Fibroblast of skin of right quadriceps (primary cell): ENCODE results near the gene SLC38A1.

ENCODE experiments used
- DNase-seq: peaks from one replicate; pipeline ENCODE4 v3.0.0-alpha.2; 2013

The SLC38A1 gene

DNA sequence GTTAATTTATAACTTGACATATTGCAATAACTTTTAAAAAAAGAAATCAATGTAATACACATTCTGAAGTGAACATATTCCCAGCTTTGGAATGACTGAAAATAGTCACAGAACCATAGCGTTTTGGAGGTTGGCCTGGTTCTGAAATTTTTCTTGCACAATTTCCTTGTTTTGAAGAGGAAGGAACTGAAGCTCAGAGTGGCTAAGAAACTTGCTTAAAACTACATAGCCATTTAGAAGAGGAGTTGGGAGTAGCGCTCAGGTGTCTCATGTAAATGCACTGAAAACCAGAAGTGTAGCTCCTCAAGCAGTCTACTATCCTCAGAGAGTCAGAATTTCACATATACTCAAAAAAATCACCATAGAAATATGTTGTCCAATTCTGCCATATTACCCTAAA, 41.2 kb downstream of the SLC38A1 start:
- DNase-seq = no peak

DNA sequence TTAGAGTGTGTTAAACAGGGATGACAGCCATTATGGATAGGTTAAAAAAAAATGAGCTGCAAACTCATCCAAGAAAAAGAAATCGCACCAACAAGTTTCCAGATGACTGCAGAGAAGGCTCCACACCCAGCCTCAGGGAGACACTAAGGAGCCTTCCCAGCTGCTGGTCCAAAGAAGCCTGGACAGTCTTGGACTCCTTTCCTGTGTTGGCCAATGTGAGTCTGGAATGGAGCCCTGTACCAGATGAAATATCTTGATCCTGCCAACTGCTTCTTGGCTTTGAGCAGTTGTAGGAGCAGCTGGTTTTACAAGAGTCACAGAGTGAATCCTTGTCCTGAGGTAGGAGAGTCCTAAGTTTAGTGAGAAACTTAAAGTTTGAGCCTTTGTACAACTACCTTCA, 44.5 kb downstream of the SLC38A1 start:
- peak; percentile 22 for DNase-seq

- DNase-seq = no peak
Observed at GRCh38 chr12:46223047-46223446, 45.8 kb downstream of the SLC38A1 start.

DNA sequence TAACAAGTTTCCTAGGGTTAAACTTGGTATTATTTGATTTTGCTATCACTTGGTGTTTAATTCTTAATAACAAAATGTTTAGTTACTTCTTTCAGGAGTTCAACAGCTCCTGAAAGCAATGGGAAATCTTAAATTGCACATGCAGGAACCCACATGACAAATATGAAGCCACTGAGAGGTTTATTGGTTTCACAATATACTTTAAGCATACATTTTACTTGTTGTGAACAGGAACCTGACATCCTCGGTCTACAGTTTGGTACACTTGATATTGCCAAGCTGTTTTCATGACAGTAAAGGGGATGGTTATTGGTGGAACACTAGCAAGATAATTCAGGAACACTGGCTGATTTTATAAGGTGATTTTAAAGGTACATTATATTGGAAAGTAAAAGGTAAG, 46.2 kb downstream of the SLC38A1 start:
- no peak for DNase-seq

DNA sequence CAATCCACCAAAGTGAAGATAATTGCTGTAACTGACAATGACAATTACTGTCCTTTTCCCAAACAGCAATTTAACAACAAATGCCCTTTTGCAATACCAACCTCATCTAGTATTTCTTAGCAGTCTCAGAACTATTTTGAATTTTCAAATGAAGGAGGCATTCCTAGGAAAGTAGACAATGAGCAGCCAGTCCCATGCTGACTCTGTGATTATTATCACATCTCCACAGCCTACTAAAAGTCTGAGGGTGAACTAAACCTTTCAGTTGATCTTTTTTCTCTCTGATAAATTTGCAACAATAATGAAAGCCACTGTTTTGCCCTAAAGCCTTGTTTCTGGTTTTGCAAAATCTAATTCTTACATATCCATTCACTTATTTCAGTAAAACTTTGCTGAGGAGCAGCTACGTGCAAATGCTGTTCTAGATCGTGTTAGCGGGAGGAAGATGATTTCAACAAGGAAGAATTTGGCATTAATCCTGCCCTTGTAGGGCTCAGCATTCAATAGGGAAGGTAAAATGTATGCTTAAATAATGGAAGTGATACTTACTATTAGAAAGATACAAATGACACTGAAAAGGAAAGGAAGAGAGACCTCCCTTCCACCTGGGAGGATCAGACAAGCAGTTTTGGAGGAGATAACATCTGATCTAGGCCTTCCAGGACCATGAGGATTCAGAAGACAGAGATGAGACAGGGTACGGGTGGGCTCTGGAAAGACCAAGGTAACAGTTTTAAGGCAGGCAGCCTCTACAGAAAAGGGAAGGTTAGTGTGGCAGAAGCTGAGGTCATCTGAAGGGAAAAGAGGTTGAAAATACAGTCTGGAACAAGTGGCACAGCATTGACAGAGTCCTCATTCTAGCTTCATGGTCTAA, 47.4 kb downstream of the SLC38A1 start:
- DNase-seq = peak; percentile 55

DNA sequence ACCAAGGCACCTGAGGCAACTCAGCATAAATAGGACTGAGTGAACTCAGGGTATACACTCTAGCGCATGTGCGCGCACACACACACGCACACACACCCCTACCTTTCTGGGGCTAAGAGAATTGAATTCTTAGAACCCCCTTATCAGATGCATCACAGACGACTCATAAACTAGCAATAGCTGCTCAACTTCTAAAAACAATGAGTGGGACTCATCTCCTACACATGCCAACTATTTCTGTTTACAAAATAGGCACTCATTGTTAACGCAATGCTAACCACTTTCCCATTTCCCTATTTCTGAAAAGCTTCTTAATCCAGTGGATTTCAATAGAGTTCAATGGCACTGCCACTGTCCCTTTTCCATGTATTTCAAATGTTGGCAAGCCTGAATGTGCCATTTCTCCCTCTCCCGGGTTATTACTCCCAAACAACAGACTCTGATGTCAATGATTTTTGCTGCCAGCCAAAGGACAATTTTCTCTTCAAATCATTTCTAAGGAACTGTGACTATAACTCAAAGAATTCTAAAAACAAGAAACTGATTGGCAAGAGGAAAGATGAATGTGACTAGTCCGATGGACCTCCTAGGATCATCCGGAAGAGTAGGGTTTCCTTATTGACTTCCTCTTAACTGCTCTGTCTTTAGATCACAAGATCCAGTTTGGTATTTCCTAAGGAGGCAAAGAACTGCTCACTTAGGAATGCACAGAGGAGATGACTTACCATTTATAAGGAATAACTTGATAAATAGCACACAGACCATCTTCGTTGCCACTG, 48.8 kb downstream of the SLC38A1 start:
- DNase-seq = peak; percentile 77

DNA sequence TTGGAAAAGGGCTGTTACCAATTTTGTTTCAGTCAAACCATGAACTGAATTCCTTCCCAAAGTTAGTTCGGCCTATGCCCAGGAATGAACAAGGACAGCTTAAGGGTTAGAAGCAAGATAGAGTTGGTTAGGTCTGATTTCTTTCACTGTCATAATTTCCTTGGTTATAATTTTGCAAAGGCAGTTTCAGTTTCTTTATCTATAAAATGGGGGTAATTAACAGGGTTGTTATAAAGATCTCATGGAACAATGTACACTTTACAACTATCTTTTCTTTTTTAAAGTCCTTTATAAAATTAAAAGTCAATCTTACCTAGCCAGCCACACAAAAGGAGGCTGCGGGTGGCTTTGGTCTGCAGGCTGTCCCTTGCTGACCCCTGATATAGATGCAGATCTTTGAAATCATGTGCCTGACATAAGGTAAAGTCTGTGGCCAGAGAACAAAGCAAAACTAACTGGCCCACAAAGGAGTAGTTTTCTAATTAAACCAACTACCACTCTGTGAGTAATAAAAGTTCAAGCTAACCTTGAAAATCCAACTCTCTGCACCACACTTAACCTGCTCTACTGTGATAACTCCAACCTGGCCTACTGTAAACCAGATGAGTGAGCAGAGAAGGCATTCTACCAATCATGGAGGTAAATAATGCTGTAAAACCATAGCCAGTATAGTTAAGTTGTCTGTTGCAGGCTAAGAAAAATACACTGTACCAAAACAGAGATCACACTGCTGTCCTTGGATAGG, 49.5 kb downstream of the SLC38A1 start:
- DNase-seq = no peak

- no peak for DNase-seq
Observed at GRCh38 chr12:46218322-46219095, 50.3 kb downstream of the SLC38A1 start.

GRCh38 chr12:46217541-46218321, 51.1 kb downstream of the SLC38A1 start:
- DNase-seq = no peak

DNA sequence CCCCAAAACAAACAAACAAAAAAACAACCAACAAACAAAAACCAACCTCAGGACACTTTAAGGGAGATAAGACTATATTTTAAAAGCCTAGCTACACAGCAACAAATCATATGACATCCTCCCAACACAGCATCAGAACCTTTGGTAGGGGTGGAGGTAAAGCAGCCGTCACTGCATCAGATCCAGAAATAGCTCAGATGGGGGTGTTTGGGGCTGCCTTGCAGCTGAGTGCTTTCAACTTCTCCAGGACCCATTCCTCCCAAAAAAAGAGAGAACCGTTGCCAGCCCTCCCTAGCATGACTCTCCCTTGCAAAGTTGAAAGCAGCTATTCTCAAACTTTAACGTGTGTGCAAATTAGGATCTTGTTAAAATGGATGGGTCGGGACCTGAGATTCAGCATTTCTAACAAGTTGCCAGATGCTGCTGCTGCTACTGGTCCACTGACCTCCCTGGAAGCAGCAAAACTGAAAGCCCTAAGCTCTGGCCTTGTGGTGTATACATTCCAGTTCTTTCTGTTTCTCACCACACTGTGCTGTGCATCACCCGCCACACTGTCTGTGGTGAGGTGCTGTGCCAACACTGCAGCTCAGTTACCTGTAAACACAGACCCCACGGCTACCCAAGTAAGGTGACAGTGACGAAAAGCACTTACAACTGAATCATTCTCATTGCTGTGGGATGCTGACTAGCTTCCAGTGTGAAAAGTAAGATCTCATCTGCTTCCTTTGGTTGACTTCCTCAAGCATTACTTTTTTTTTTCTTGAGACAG, 54.0 kb downstream of the SLC38A1 start:
- DNase-seq = no peak

DNA sequence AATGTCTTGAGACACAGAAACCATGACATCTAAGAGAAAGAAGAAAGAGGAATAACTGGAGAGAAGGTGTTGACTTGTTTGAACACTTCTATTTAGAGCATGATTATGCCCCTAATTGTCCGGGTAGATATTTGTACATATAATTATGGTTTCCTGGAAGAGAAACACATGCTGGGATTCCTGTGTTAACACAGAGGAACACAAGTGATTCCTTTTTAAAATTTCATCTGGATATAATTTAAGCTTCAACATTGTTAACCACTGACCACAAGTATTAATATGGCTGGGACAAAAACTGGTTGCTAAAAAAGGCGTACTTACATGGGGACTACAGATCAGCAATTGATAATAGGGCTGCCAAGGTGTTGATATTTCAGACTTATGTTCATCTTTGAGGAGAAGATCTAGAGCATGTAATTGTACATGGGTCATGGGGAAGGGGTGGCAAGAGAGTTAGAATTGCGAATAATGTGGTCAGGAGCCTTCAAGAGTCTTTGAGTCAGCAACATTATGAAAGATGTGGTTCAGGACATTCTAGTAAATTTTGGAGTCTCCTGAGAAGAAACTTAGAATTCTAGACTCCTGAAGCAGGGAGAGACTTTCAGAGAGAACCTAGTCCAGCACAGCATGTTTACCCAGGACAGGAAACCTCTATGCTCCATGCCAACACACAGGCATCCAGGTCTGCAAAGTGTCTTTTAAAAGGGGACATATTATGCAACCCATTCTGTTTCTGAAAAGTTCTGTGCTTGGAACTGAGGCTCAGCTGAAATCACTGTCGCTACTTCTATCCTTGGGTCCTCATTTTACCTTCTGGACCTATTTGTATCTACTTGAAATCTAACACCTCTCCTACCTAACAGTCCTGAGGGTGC, 56.5 kb downstream of the SLC38A1 start:
- DNase-seq = peak; percentile 47

DNA sequence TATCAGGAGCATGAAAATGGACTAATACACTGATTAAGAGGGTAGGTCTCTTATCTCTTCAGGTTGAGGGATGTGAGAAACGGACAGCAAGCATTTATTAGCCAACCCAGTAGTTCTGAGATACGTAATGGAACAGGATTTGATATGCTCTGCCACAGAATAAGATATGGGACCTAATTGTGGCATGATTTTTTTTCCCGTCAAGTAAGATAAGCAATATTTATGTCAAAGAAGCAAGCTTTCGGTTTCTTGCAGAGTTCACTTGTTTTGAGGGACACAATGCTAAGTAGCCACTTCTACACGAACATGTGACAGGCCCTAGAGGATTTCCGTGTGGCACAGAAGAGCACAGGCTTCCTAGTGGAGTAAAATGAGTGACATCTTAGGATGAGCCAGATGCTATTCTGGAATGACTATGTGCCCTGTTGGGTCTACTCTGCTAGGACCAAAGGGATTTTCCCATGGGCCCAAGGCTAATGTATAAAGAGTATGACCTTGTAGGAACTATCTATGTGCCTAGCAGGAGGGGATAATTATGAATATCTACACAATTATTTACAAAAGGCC, 57.9 kb downstream of the SLC38A1 start:
- DNase-seq = no peak

GRCh38 chr12:46209914-46210872, 58.6 kb downstream of the SLC38A1 start:
- DNase-seq = no peak

DNA sequence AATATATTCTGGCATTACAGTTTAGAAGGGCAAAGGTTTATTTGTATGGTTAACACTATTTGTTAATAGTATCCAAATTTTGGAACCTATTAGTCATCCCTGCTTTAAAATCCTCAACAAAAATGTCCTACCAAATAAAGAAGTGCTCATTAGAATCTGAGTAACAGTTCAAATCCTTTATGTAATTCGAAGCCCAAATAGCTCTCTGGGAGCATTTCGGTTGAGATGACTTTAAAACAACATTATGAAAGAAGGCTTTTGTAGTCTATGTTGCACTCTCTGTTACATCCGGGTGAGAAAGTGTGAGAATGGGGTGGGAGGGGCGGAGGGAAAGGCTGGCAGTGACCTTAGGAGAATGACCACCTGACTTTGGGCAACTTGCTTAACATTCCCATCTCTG, 59.7 kb downstream of the SLC38A1 start:
- DNase-seq = peak; percentile 53

GRCh38 chr12:46208370-46208769, 60.5 kb downstream of the SLC38A1 start:
- no peak for DNase-seq

GRCh38 chr12:46207644-46208043, 61.2 kb downstream of the SLC38A1 start:
- DNase-seq = no peak

GRCh38 chr12:46206471-46206870, 62.4 kb downstream of the SLC38A1 start:
- DNase-seq = no peak

DNA sequence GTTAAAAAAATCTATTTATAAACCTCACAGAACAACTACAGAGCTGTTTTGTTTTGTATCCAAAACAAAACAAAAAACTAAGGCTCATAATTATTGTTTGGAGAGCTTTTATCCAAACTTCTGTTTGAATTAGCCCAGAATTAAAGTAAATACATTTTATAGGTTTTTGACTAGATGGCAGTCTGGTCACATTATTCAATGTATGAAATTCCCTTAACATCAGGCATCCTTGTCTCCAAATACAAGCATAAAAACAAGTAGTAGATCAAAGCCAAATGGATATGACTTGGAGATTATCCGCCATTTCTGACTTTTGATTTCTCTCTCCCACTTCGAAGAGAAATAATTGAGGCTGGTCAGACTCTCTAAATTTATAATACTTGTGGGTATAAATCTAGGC, 63.5 kb downstream of the SLC38A1 start:
- no peak for DNase-seq
